K562 (cell line): ENCODE results near the gene HTRA3. TPM values are rescaled to one million over a fixed set of nuclear protein-coding genes. Genes with fewer than 3 reads are reported as not detected.

Experiments
- ATAC-seq: fragments of 200-7000 bp; cut with Tn5 transposase; 3 replicates; pipeline ENCODE4 v1.9.1; 2020; ENCODE audit warnings: moderate library complexity
- BruUV-seq: library from RNA; stranded (reverse); fragments of 400-500 nt; replicated peaks from 2 replicates; lab custom pipeline; 2021; lab: Mats Ljungman, UMichigan
- CTCF ChIA-PET: fragments of 300-600 bp; formaldehyde crosslinking; extraction: SDS; loops from one replicate; lab custom pipeline; 2021; ENCODE audit warnings: low intra/inter-chr PET ratio; lab: Yijun Ruan, JAX
- POLR2A ChIA-PET: fragments of 300-600, 350-650 bp; sonication (Branson Sonifier 250); formaldehyde crosslinking; extraction: SDS; loops from one replicate; lab custom pipeline; 2021; ENCODE audit warnings: antibody characterized with exemption, inconsistent platforms; lab: Yijun Ruan, JAX
- DNase-seq, 4 experiments: peaks; one replicate each; pipeline versions ENCODE4 v3.0.0 to v3.0.0-alpha.2; 2011 to 2018; ENCODE audit warnings: low spot score in 3 of 4, mixed read lengths in 3 of 4; ENCODE audit errors: extremely low read depth in 1 of 4
- FAIRE-seq: peaks from 2 replicates; lab custom pipeline; 2011; peaks lifted over from hg19 to GRCh38; lab: Jason Lieb, UNC
- H2AFZ ChIP-seq: 2 replicates; pipeline ENCODE4 v1.6.0; 2011; ENCODE audit warnings: low read depth, low read length, control low read depth, inconsistent platforms
- H3K27ac ChIP-seq: fragments of 200-600 bp; 3 replicates; pipeline ENCODE4 v1.8.0; 2011; ENCODE audit warnings: low read depth, mild to moderate bottlenecking, control low read depth, inconsistent platforms, low read length, moderate library complexity, mixed read lengths; ENCODE audit errors: extremely low read depth
- H3K27me3 ChIP-seq, 2 experiments: fragments of 300-600 bp in 1 of 2; 2 replicates in 1 of 2; 3 replicates in 1 of 2; pipeline versions ENCODE4 v1.6.0 to v1.8.0; 2011; ENCODE audit warnings: inconsistent platforms in 2 of 2, low read length in 2 of 2, mild to moderate bottlenecking in 1 of 2, mixed read lengths in 1 of 2, moderate library complexity in 1 of 2; ENCODE audit not compliant: control insufficient read depth in 2 of 2, insufficient read depth in 2 of 2
- H3K36me3 ChIP-seq: fragments of 300-600 bp; 3 replicates; pipeline ENCODE4 v1.8.0; 2011; ENCODE audit warnings: mild to moderate bottlenecking, low read length, inconsistent platforms; ENCODE audit not compliant: control insufficient read depth, insufficient read depth
- H3K4me1 ChIP-seq, 2 experiments: fragments of 200-600 bp in 1 of 2; replicated peaks in 1 of 2; 2 replicates in 1 of 2; 3 replicates in 1 of 2; pipeline versions ENCODE4 v1.5.1 to v1.8.0; 2011; ENCODE audit warnings: inconsistent platforms in 2 of 2, low read length in 2 of 2, mild to moderate bottlenecking in 1 of 2, mixed read lengths in 1 of 2, moderate library complexity in 1 of 2; ENCODE audit not compliant: control insufficient read depth in 2 of 2, insufficient read depth in 2 of 2
- H3K4me2 ChIP-seq: 2 replicates; pipeline ENCODE4 v1.6.1; 2011; ENCODE audit warnings: low read length, control low read depth, inconsistent platforms, mixed read lengths; ENCODE audit not compliant: insufficient read depth
- H3K4me3 ChIP-seq: fragments of 200-600 bp; sonication (generic), shearing (Covaris generic); 2 replicates; pipeline ENCODE4 v1.5.1; 2016; ENCODE audit warnings: control low read depth, inconsistent platforms
- H3K79me2 ChIP-seq: fragments of 200-600 bp; 3 replicates; pipeline ENCODE4 v1.8.0; 2011; ENCODE audit warnings: low read length, inconsistent platforms; ENCODE audit not compliant: control insufficient read depth, insufficient read depth
- H3K9ac ChIP-seq, 2 experiments: 2 replicates each; pipeline versions ENCODE4 v1.6.0 to v1.6.1; 2011; ENCODE audit warnings: low read depth in 2 of 2, low read length in 2 of 2, control low read depth in 1 of 2, inconsistent platforms in 1 of 2, mild to moderate bottlenecking in 1 of 2, mixed read lengths in 1 of 2; ENCODE audit not compliant: insufficient read depth in 1 of 2
- H3K9me1 ChIP-seq: one replicate; pipeline ENCODE4 v1.6.0; 2011; ENCODE audit warnings: inconsistent platforms, mild to moderate bottlenecking, low read length, moderate library complexity; ENCODE audit not compliant: control insufficient read depth, insufficient read depth
- H3K9me3 ChIP-seq: replicated peaks from 2 replicates; pipeline ENCODE4 v1.5.1; 2011; ENCODE audit warnings: low read depth, low read length, inconsistent platforms; ENCODE audit not compliant: control insufficient read depth, insufficient read depth
- H4K20me1 ChIP-seq: replicated peaks from 2 replicates; pipeline ENCODE4 v1.6.1; 2011; ENCODE audit warnings: low read length, inconsistent platforms, mixed read lengths; ENCODE audit not compliant: control insufficient read depth, insufficient read depth
- CTCF ChIP-seq, 3 experiments: IDR thresholded peaks in 2 of 3; conservative IDR thresholded peaks in 1 of 3; 2 replicates each; pipeline ENCODE4 v1.5.1; 2011 to 2012; ENCODE audit warnings: low read length in 3 of 3, mild to moderate bottlenecking in 3 of 3, control low read depth in 2 of 3, improper control_type of control experiment in 1 of 3, inconsistent platforms in 1 of 3, low read depth in 1 of 3, mixed read lengths in 1 of 3, moderate library complexity in 1 of 3; ENCODE audit not compliant: insufficient read depth in 2 of 3
- MCM5 ChIP-seq: fragments of 450-650 bp; IDR thresholded peaks from 2 replicates; pipeline ENCODE4 v1.6.1; 2016; ENCODE audit warnings: low read depth
- NFIC ChIP-seq: fragments of 450-650 bp; IDR thresholded peaks from 2 replicates; pipeline ENCODE4 v1.6.1; 2017; ENCODE audit warnings: mild to moderate bottlenecking, inconsistent platforms
- ZNF785 ChIP-seq: fragments of 250-450 bp; sonication (Bioruptor Pico); IDR thresholded peaks from 2 replicates; pipeline ENCODE4 v1.4.0; 2020; ENCODE audit warnings: mild to moderate bottlenecking
- WGBS: fragments of 100-300 bp; shearing (Covaris generic); methylation state at CpG from one replicate; pipeline ENCODE4 v1.1.6; 2016; ENCODE audit warnings: low coverage, mixed read lengths; ENCODE audit not compliant: insufficient coverage; ENCODE audit errors: missing lambda C conversion rate; 5-methylcytosine and 5-hydroxymethylcytosine counted together
- in situ Hi-C: fragments of 300-500 bp; cut with MboI; formaldehyde crosslinking; loops from 4 replicates; pipeline ENCODE4 v1.15.0; 2018; ENCODE audit warnings: inconsistent platforms, mixed read lengths
- intact Hi-C: fragments of 100-400 bp; cut with micrococcal nuclease; formaldehyde crosslinking; loops from 2 replicates; pipeline ENCODE4 v1.14.2; 2022
- polyA plus RNA-seq, 8 experiments: library from polyadenylated mRNA; depleted of rRNA in 4 of 8; stranded (reverse) in 5 of 8; unstranded in 3 of 8; fragments of >200 nt; fragmentation: Nextera tagmentation in 2 of 8; fragmentation: Illumina TruSeq in 1 of 8; extraction: Ambion mirVana in 2 of 8; extraction: Trizol in 1 of 8; gene quantifications; 2 replicates each; pipeline versions ENCODE4 v1.2.1 to v1.2.3, GENCODE V29; 2011 to 2014; ENCODE audit warnings: inconsistent platforms in 1 of 8, missing spikeins in 1 of 8
- total RNA-seq, 7 experiments: library from RNA; depleted of rRNA in 6 of 7; stranded (reverse); fragments of >200 nt in 6 of 7; fragmentation: Illumina TruSeq in 2 of 7; extraction: Trizol in 2 of 7; gene quantifications; 2 replicates each; pipeline versions ENCODE4 v1.2.1 to v1.2.3, GENCODE V29; 2011 to 2021; ENCODE audit warnings: low replicate concordance in 1 of 7
- TF ChIP-seq, protein P1 (sequence below), 2 experiments: fragments of 450-650 bp; IDR thresholded peaks; 2 replicates each; pipeline ENCODE4 v1.6.1; 2018; ENCODE audit warnings: mild to moderate bottlenecking in 2 of 2, low read depth in 1 of 2; ENCODE audit not compliant: partially characterized antibody in 2 of 2
- TF ChIP-seq, protein P2 (sequence below), 2 experiments: fragments of 450-650 bp in 1 of 2; sonication (generic) in 1 of 2; formaldehyde crosslinking; conservative IDR thresholded peaks; 2 replicates each; pipeline versions ENCODE4 v1.4.0 to v1.8.1; 2020 to 2022; ENCODE audit warnings: mild to moderate bottlenecking in 1 of 2, missing genetic modification reagents in 1 of 2

The HTRA3 gene
- total and polyA plus RNA-seq, 9 of the 15 experiments (the other 6 are each of a cell fraction or from before 2014, with no cell fraction given) = 0.04 TPM; not detected in 8

- Histone ChIP-seq H4K20me1 (no peaks in the 10 kb centered on the region), H3K27me3 (peaks cover 0 to 43% of the 10 kb centered on the region in 2 experiments; a peak in 2 of 5 replicates), H3K36me3 (no peaks in the 10 kb centered on the region), H3K4me2 (no peak overlapping the region), H3K9me1 (no peaks in the 10 kb centered on the region), H3K4me1 (peaks cover 0 to 17% of the 10 kb centered on the region in 2 experiments; a peak in 2 of 5 replicates), H2AFZ (no peak overlapping the region), H3K4me3 (no peak overlapping the region), H3K9me3 (no peaks in the 10 kb centered on the region), H3K9ac (no peak overlapping the region; a peak in 1 of 4 replicates), H3K27ac (no peak overlapping the region), H3K79me2 (no peaks in the 10 kb centered on the region)
- no TSS peak for BruUV-seq
- ChIA-PET CTCF (no interaction called here), POLR2A (interaction anchor here (0.7 kb wide), 1 partner anchor 61 kb away, joined by 4 read pairs; no protein-coding TSS in a partner anchor)
- FAIRE-seq (no peak), DNase-seq (no peak), ATAC-seq (peak; percentile 38; the same call in 1 of the 3 replicates)
- in situ Hi-C loops (no loop called here), intact Hi-C loops (no loop called here)
- TF ChIP-seq, protein P1, sequence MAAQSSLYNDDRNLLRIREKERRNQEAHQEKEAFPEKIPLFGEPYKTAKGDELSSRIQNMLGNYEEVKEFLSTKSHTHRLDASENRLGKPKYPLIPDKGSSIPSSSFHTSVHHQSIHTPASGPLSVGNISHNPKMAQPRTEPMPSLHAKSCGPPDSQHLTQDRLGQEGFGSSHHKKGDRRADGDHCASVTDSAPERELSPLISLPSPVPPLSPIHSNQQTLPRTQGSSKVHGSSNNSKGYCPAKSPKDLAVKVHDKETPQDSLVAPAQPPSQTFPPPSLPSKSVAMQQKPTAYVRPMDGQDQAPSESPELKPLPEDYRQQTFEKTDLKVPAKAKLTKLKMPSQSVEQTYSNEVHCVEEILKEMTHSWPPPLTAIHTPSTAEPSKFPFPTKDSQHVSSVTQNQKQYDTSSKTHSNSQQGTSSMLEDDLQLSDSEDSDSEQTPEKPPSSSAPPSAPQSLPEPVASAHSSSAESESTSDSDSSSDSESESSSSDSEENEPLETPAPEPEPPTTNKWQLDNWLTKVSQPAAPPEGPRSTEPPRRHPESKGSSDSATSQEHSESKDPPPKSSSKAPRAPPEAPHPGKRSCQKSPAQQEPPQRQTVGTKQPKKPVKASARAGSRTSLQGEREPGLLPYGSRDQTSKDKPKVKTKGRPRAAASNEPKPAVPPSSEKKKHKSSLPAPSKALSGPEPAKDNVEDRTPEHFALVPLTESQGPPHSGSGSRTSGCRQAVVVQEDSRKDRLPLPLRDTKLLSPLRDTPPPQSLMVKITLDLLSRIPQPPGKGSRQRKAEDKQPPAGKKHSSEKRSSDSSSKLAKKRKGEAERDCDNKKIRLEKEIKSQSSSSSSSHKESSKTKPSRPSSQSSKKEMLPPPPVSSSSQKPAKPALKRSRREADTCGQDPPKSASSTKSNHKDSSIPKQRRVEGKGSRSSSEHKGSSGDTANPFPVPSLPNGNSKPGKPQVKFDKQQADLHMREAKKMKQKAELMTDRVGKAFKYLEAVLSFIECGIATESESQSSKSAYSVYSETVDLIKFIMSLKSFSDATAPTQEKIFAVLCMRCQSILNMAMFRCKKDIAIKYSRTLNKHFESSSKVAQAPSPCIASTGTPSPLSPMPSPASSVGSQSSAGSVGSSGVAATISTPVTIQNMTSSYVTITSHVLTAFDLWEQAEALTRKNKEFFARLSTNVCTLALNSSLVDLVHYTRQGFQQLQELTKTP (IDR thresholded peaks at IDR 0.05; ENCODE audit: low read depth in 1 of 2, partially characterized antibody in 2 of 2) = no peak
- TF ChIP-seq, protein P2, sequence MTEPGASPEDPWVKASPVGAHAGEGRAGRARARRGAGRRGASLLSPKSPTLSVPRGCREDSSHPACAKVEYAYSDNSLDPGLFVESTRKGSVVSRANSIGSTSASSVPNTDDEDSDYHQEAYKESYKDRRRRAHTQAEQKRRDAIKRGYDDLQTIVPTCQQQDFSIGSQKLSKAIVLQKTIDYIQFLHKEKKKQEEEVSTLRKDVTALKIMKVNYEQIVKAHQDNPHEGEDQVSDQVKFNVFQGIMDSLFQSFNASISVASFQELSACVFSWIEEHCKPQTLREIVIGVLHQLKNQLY (CRISPR knock-in tag; conservative IDR thresholded peaks at IDR 0.05) = no peak
- no peak for TF ChIP-seq ZNF785
- 0 out of 2 replicates have a peak, but pooled peaks have one; percentile 27 for TF ChIP-seq NFIC
- peak; percentile 5 to 37 (median 14); a peak in 1 of 6 replicates for TF ChIP-seq CTCF (IDR thresholded peaks at IDR 0.05 in 2 of 3, conservative IDR thresholded peaks at IDR 0.05 in 1 of 3; ENCODE audit: insufficient read depth in 2 of 3, low read depth in 1 of 3, low read length in 3 of 3)
- no peak for TF ChIP-seq MCM5
- WGBS = 47% methylated on average over 14 of the region's 16 CpGs
Measured at GRCh38 chr4:8342651-8343261, 73.2 kb downstream of the HTRA3 start.
